Measurements from ENCODE around the gene TMEM50B. TPM values are rescaled to one million over a fixed set of nuclear protein-coding genes. Genes with fewer than 3 reads are reported as not detected.

The TMEM50B gene
- total and polyA plus RNA-seq, 2 donors (not counting 1 experiment from before 2014, with no cell fraction given) = 28.4 to 60.8 TPM

DNA sequence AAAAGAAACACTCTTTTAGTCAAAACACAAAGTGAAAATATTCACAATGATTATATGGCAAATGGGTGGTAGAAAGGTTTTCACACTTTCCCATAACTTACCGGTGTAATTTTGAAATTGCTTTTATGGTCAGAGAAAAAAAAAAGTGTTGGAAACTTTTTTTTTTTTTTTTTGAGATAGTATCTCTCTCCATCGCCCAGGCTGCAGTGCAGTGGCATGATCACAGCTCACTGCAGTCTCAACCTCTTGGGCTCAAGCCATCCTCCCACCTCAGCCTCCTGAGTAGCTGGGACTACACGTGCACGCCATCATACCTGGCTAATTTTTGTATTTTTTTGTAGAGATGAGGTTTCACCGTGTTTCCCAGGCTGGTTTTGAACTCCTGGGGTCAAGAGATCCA lies 73.3 kb downstream of the TMEM50B start:
- no peaks in the 10 kb centered on the region for H3K27me3 ChIP-seq (ENCODE audit: control insufficient read depth, insufficient read depth, low read length)
- no peak overlapping the region for H3K4me3 ChIP-seq (replicated peaks in 1 of 4; ENCODE audit: control extremely low read depth in 1 of 4, insufficient read depth in 1 of 4, low read depth in 3 of 4, low read length in 4 of 4)
- no peaks in the 10 kb centered on the region for H3K4me1 ChIP-seq (ENCODE audit: control insufficient read depth, extremely low read depth, insufficient read depth, low read length)
- no peak for DNase-seq (ENCODE audit: low read depth in 2 of 2)
- no peaks in the 10 kb centered on the region for H4K20me1 ChIP-seq (ENCODE audit: control insufficient read depth, extremely low read depth, insufficient read depth, low read length)
- peaks cover under 1% of the 10 kb centered on the region for H3K36me3 ChIP-seq (ENCODE audit: control insufficient read depth, insufficient read depth, low read length)
- TF ChIP-seq, protein P1, sequence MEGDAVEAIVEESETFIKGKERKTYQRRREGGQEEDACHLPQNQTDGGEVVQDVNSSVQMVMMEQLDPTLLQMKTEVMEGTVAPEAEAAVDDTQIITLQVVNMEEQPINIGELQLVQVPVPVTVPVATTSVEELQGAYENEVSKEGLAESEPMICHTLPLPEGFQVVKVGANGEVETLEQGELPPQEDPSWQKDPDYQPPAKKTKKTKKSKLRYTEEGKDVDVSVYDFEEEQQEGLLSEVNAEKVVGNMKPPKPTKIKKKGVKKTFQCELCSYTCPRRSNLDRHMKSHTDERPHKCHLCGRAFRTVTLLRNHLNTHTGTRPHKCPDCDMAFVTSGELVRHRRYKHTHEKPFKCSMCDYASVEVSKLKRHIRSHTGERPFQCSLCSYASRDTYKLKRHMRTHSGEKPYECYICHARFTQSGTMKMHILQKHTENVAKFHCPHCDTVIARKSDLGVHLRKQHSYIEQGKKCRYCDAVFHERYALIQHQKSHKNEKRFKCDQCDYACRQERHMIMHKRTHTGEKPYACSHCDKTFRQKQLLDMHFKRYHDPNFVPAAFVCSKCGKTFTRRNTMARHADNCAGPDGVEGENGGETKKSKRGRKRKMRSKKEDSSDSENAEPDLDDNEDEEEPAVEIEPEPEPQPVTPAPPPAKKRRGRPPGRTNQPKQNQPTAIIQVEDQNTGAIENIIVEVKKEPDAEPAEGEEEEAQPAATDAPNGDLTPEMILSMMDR (conservative IDR thresholded peaks at IDR 0.05 in 1 of 2, IDR thresholded peaks at IDR 0.05 in 1 of 2; ENCODE audit: low read depth in 1 of 2, low read length in 2 of 2) = no peak
- TF ChIP-seq EZH2 (IDR thresholded peaks at IDR 0.05; ENCODE audit: low read length, missing control alignments) = no peak
- no peak overlapping the region for H3K27ac ChIP-seq (ENCODE audit: insufficient read depth, low read length)
- H3K9ac ChIP-seq (ENCODE audit: insufficient read depth, low read length) = no peak overlapping the region
- H3K4me2 ChIP-seq (ENCODE audit: extremely low read depth, insufficient read depth, low read length) = no peak overlapping the region
- peaks cover 47% of the 10 kb centered on the region for H3K79me2 ChIP-seq (ENCODE audit: control insufficient read depth, insufficient read depth, low read length)
- H3K9me3 ChIP-seq (ENCODE audit: control insufficient read depth, insufficient read depth, low read depth, low read length) = no peaks in the 10 kb centered on the region
- no peak overlapping the region for H2AFZ ChIP-seq (ENCODE audit: low read length)

DNA sequence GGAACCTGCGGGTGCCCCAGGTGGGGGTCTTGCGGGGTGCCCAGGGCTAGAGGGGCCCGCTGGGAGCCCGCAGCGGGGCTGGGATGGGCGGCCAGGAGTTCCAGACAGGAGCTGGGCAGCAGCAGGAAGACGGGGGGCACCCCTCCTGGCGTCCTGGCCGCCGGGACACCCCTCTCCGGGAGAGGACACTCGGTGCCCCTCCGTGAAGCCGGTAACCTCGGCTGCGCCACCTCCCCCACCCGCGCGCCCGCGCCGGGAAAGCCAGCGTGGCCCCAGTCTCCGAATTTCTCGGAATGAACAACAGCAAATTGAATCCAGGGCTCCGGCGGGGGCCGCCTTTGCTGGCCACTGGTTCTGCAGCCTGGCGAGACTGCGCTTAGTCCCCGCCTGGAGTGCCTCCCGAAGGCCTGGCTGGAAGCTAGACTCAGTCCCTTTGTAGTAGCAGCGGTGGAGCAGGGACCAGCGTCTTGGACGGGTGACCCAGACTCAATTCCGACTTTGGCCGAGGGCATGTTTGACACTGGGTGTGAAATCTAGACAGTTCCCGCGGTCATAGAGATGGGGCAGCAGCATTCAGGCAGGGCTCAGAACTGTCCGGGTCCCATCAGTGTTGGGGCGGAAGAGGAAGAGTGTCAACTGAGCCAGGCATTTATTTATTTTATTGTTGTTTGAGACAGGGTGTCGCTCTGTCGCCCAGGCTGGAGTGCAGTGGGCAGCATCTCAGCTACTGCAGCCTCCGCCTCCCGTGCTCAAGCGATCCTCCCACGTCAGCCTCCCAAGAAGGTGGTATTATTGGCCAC lies 75.8 kb downstream of the TMEM50B start:
- peak overlapping the region; percentile 67 to 92 (median 76) for H3K4me3 ChIP-seq (replicated peaks in 1 of 4; ENCODE audit: control extremely low read depth in 1 of 4, insufficient read depth in 1 of 4, low read depth in 3 of 4, low read length in 4 of 4)
- peak overlapping the region; percentile 83 for H3K9ac ChIP-seq (ENCODE audit: insufficient read depth, low read length)
- peaks cover 38% of the 10 kb centered on the region for H3K79me2 ChIP-seq (ENCODE audit: control insufficient read depth, insufficient read depth, low read length)
- no peaks in the 10 kb centered on the region for H3K4me1 ChIP-seq (ENCODE audit: control insufficient read depth, extremely low read depth, insufficient read depth, low read length)
- no peaks in the 10 kb centered on the region for H3K36me3 ChIP-seq (ENCODE audit: control insufficient read depth, insufficient read depth, low read length)
- H3K27me3 ChIP-seq (ENCODE audit: control insufficient read depth, insufficient read depth, low read length) = no peaks in the 10 kb centered on the region
- DNase-seq (ENCODE audit: low read depth in 2 of 2) = peak; percentile 48 to 58
- H4K20me1 ChIP-seq (ENCODE audit: control insufficient read depth, extremely low read depth, insufficient read depth, low read length) = no peaks in the 10 kb centered on the region
- TF ChIP-seq EZH2 (IDR thresholded peaks at IDR 0.05; ENCODE audit: low read length, missing control alignments) = no peak
- TF ChIP-seq, protein P1 (conservative IDR thresholded peaks at IDR 0.05 in 1 of 2, IDR thresholded peaks at IDR 0.05 in 1 of 2; ENCODE audit: low read depth in 1 of 2, low read length in 2 of 2) = no peak
- H3K9me3 ChIP-seq (ENCODE audit: control insufficient read depth, insufficient read depth, low read depth, low read length) = no peaks in the 10 kb centered on the region
- peak overlapping the region; percentile 73 for H3K4me2 ChIP-seq (ENCODE audit: extremely low read depth, insufficient read depth, low read length)
- peak overlapping the region; percentile 81 for H3K27ac ChIP-seq (ENCODE audit: insufficient read depth, low read length)
- H2AFZ ChIP-seq (ENCODE audit: low read length) = peak overlapping the region; percentile 4

DNA sequence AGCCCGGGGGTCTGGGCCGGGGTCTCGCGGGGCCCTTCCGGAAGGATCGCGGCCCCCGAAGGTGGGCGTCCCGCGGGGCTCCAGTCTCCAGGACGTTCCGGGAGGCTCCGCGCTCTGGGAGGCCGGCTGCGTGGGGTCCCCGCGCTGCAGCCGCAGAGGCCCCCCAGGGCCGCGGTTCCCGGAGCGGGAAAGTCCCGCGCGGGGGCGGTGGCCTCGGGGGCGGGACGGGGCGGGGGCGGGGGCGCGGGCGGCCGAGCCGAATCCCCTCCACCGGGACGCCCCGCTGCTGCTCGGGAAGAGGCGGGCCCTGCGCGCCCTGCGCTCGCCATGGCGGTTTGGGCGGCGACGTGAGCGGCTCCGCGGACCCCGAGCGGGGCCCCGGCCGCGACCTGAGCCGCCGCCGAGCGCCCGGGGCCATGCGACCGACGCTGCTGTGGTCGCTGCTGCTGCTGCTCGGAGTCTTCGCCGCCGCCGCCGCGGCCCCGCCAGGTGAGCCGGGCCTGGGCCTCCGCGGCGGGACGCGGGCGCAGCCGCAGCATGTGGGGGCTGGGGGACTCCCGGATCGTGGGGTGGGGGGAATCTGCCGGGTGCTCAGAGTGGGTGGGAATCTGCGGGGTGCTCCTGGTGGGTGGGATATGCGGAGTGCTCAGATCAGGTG lies 76.5 kb downstream of the TMEM50B start, which contains the start of gene IFNGR2:
TSS of gene IFNGR2 (plus strand) at position 286 of the 658 bp plus-strand sequence. CDS start at position 417, 131 bp downstream.
- TF ChIP-seq, protein P1 (conservative IDR thresholded peaks at IDR 0.05 in 1 of 2, IDR thresholded peaks at IDR 0.05 in 1 of 2; ENCODE audit: low read depth in 1 of 2, low read length in 2 of 2) = no peak
- no peak for TF ChIP-seq EZH2 (IDR thresholded peaks at IDR 0.05; ENCODE audit: low read length, missing control alignments)
- no peaks in the 10 kb centered on the region for H3K36me3 ChIP-seq (ENCODE audit: control insufficient read depth, insufficient read depth, low read length)
- H3K79me2 ChIP-seq (ENCODE audit: control insufficient read depth, insufficient read depth, low read length) = peaks cover 34% of the 10 kb centered on the region
- no peaks in the 10 kb centered on the region for H3K27me3 ChIP-seq (ENCODE audit: control insufficient read depth, insufficient read depth, low read length)
- H4K20me1 ChIP-seq (ENCODE audit: control insufficient read depth, extremely low read depth, insufficient read depth, low read length) = no peaks in the 10 kb centered on the region
- no peaks in the 10 kb centered on the region for H3K4me1 ChIP-seq (ENCODE audit: control insufficient read depth, extremely low read depth, insufficient read depth, low read length)
- H3K9ac ChIP-seq (ENCODE audit: insufficient read depth, low read length) = peak within 1 kb of the TSS; percentile 83
- H3K27ac ChIP-seq (ENCODE audit: insufficient read depth, low read length) = peak within 1 kb of the TSS; percentile 81
- H2AFZ ChIP-seq (ENCODE audit: low read length) = peak within 1 kb of the TSS; percentile 19
- H3K4me2 ChIP-seq (ENCODE audit: extremely low read depth, insufficient read depth, low read length) = peak within 1 kb of the TSS; percentile 73
- DNase-seq (ENCODE audit: low read depth in 2 of 2) = no peak
- no peaks in the 10 kb centered on the region for H3K9me3 ChIP-seq (ENCODE audit: control insufficient read depth, insufficient read depth, low read depth, low read length)
- H3K4me3 ChIP-seq (replicated peaks in 1 of 4; ENCODE audit: control extremely low read depth in 1 of 4, insufficient read depth in 1 of 4, low read depth in 3 of 4, low read length in 4 of 4) = peak within 1 kb of the TSS; percentile 67 to 92 (median 76)

Measured in fibroblast of lung (primary cell).